Thyroid gland (tissue), 4 donors: ENCODE results near the gene PRPH. TPM values are rescaled to one million over a fixed set of nuclear protein-coding genes. Genes with fewer than 3 reads are reported as not detected.

Experiments
- DNase-seq, 2 donors: peaks; one replicate each; pipeline ENCODE4 v3.0.0-alpha.2; 2019
- H3K27ac ChIP-seq, 3 donors: fragments of 200-600 bp; sonication (generic); 1 replicate in 2 of 3; 2 replicates in 1 of 3; pipeline ENCODE4 v1.5.1; 2016 to 2019; ENCODE audit warnings: mild to moderate bottlenecking in 1 of 3, moderate library complexity in 1 of 3
- H3K27me3 ChIP-seq: fragments of 200-600 bp; sonication (generic); one replicate; pipeline ENCODE4 v1.5.1; 2019
- H3K36me3 ChIP-seq, 2 donors: fragments of 200-600 bp; sonication (generic); one replicate each; pipeline ENCODE4 v1.5.1; 2016 to 2019
- H3K4me1 ChIP-seq, 2 donors: fragments of 200-600 bp; sonication (generic); one replicate each; pipeline ENCODE4 v1.5.1; 2017 to 2019
- H3K4me3 ChIP-seq, 3 donors: fragments of 200-600 bp; sonication (generic); replicated peaks in 1 of 3; 1 replicate in 2 of 3; 2 replicates in 1 of 3; pipeline ENCODE4 v1.5.1; 2016; ENCODE audit warnings: mild to moderate bottlenecking in 1 of 3
- H3K9me3 ChIP-seq: fragments of 200-600 bp; sonication (generic); one replicate; pipeline ENCODE4 v1.5.1; 2017
- CTCF ChIP-seq, 6 experiments: fragments of 200-600 bp in 3 of 6; fragments of 450-650 bp in 3 of 6; sonication (generic) in 3 of 6; IDR thresholded peaks; one replicate each; pipeline ENCODE4 v1.5.1; 2016 to 2019; ENCODE audit warnings: antibody characterized with exemption in 6 of 6, mild to moderate bottlenecking in 2 of 6, inconsistent platforms in 1 of 6, moderate library complexity in 1 of 6
- POLR2A ChIP-seq, 2 donors: fragments of 450-650 bp; IDR thresholded peaks; one replicate each; pipeline ENCODE4 v1.6.1; 2017; ENCODE audit warnings: antibody characterized with exemption in 2 of 2, mild to moderate bottlenecking in 2 of 2, moderate library complexity in 1 of 2
- WGBS, 2 donors: methylation state at CpG; one replicate each; pipeline ENCODE4 v1.1.5; 2017; 5-methylcytosine and 5-hydroxymethylcytosine counted together
- intact Hi-C: fragments of 100-400 bp; cut with DNase I; formaldehyde crosslinking; loops from one replicate; pipeline ENCODE4 v1.15.1; 2023
- total RNA-seq, 4 donors: library from RNA; depleted of rRNA; stranded (reverse); fragments of >200 nt; gene quantifications; one replicate each; pipeline ENCODE4 v1.2.3, GENCODE V29; 2016

The PRPH gene
- total RNA-seq, 4 donors from 2014 or later = 0.67 TPM; not detected in 3

- Histone ChIP-seq H3K36me3 (peaks cover 0 to 2% of the 10 kb centered on the region in 2 donors), H3K9me3 (no peaks in the 10 kb centered on the region), H3K27me3 (no peaks in the 10 kb centered on the region), H3K4me3 (peak within 1 kb of the TSS; percentile 3 to 26 (median 21)), H3K27ac (peak within 1 kb of the TSS in 2 of 3 donors; percentile 61 to 86), H3K4me1 (peaks cover 47 to 75% of the 10 kb centered on the region in 2 donors)
- intact Hi-C loops = no loop called here
- peak; percentile 32 to 49 for DNase-seq
- TF ChIP-seq CTCF (IDR thresholded peaks at IDR 0.05) = no peak
- no peak for TF ChIP-seq POLR2A (IDR thresholded peaks at IDR 0.05)
- 5 to 10% methylated on average over 24 to 32 of the region's 47 CpGs for WGBS, 2 donors
These were observed 51.8 kb downstream of the PRPH start, which contains the start of gene DNAJC22 for GRCh38 chr12:49346659-49347310. TSS of gene DNAJC22 (plus strand) at chr12:49346888. CDS start at chr12:49348873, 1,985 bp downstream.

- peak overlapping the region in 2 of 3 donors; percentile 5 to 86 for H3K27ac ChIP-seq
- H3K27me3 ChIP-seq = no peaks in the 10 kb centered on the region
- no peaks in the 10 kb centered on the region for H3K9me3 ChIP-seq
- peaks cover 42 to 70% of the 10 kb centered on the region in 2 donors for H3K4me1 ChIP-seq
- DNase-seq = peak; percentile 95 to 96
- H3K4me3 ChIP-seq = peak overlapping the region in 1 of 3 donors; percentile 26
- TF ChIP-seq POLR2A (IDR thresholded peaks at IDR 0.05) (peak; percentile 18 to 59), CTCF (IDR thresholded peaks at IDR 0.05) (peak; percentile 84 to 98 (median 94))
- intact Hi-C loops = no loop called here
- H3K36me3 ChIP-seq = peaks cover 0 to 2% of the 10 kb centered on the region in 2 donors
- WGBS, 2 donors = 12% methylated on average over 17 to 18 of the region's 37 CpGs
These were observed 52.6 kb downstream of the PRPH start for GRCh38 chr12:49347311-49348193.

Other genes with a start within 250 kb of the PRPH start
- 100 to 1,000 TPM in 1 of 4 donors, 10 to 100 TPM in 3; 42.5 to 107 (median 71.6) TPM for gene KMT2D, start 234.4 kb upstream of the PRPH start, total RNA-seq
- under 1 TPM in 1 of 4 donors, not detected in 3; 0.98 TPM for gene RHEBL1, start 225.2 kb upstream of the PRPH start, total RNA-seq
- gene DHH, start 200.3 kb upstream of the PRPH start, total RNA-seq = under 1 TPM; 0.17 to 0.94 (median 0.44) TPM
- 10 to 100 TPM; 30.4 to 54.8 (median 46.6) TPM for gene LMBR1L, start 184.3 kb upstream of the PRPH start, total RNA-seq
- gene TUBA1B, start 163.8 kb upstream of the PRPH start, total RNA-seq = 100 to 1,000 TPM; 284 to 653 (median 477) TPM
- gene TUBA1A, start 106.1 kb upstream of the PRPH start, total RNA-seq = 10 to 100 TPM; 24.6 to 64.4 (median 32.1) TPM
- gene TUBA1C, start 30.1 kb upstream of the PRPH start, total RNA-seq = 100 to 1,000 TPM in 3 of 4 donors, 10 to 100 TPM in 1; 80.6 to 385 (median 212) TPM
- 1 to 10 TPM in 1 of 4 donors, under 1 TPM in 2, not detected in 1; 0.56 to 2.6 (median 0.96) TPM for gene TROAP, start 28.1 kb downstream of the PRPH start, total RNA-seq
- 1 to 10 TPM in 1 of 4 donors, under 1 TPM in 2, not detected in 1; 0.67 to 1.2 (median 0.73) TPM for gene C1QL4, start 42.0 kb downstream of the PRPH start, total RNA-seq
- 10 to 100 TPM; 10.3 to 19.5 (median 17.5) TPM for gene DNAJC22, start 51.7 kb downstream of the PRPH start, total RNA-seq
- gene SPATS2, start 72.3 kb downstream of the PRPH start, total RNA-seq = 10 to 100 TPM; 24.7 to 37.8 (median 30.1) TPM
- gene KCNH3, start 243.9 kb downstream of the PRPH start, total RNA-seq = 1 to 10 TPM in 2 of 4 donors, under 1 TPM in 1, not detected in 1; 0.94 to 2.2 (median 2.1) TPM